C4-2B (cell line): ENCODE measurements around the gene TMEM175.

Experiments
- ZFX ChIP-seq: fragments of 450-650 bp; IDR thresholded peaks from 2 replicates; pipeline ENCODE4 v1.6.1; 2017
- TF ChIP-seq, protein P1 (sequence below): fragments of 450-650 bp; conservative IDR thresholded peaks from 2 replicates; pipeline ENCODE4 v1.5.1; 2017; ENCODE audit warnings: mild to moderate bottlenecking

DNA sequence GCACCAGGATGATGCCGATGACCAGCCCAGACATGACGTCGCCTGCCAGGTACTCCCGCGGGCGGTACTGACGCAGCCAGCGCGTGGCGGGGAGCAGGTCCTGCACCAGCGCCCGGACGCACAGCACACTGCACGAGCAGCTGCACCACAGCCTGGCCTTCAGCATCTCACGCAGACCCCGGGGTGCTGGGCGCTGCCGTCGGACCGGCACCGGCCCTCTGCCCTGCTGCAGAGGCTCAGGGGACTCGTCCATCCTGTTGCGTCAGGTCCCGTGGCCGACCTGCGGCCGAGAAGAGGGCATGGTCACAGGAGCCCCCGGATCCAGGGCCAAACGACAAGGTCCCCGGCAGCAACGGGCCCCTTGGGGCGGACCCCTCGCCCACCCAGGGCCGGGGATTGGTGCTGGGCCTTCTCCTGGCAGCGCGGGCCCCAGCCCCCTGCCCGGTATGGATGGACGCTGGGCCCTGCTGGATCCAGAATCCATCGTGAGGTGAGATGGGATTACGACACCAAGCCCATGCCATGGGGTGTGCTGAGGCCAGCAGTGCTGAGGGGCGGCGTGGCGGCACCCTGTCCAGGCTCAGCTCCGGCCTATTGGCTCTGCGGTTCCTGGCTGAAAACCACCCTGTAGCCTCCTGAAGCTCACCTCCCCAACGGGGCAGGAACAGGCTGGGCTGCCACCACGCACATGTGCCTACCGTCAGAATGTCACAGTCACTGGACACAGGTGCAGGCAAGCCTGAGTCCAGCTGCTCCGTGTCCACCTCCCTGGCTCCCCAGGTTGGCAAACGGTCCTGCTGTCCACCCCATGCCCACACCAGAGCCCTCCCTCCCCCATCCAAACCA, 59.4 kb downstream of the TMEM175 start:
- TF ChIP-seq ZFX, result no peak
- TF ChIP-seq, protein P1, sequence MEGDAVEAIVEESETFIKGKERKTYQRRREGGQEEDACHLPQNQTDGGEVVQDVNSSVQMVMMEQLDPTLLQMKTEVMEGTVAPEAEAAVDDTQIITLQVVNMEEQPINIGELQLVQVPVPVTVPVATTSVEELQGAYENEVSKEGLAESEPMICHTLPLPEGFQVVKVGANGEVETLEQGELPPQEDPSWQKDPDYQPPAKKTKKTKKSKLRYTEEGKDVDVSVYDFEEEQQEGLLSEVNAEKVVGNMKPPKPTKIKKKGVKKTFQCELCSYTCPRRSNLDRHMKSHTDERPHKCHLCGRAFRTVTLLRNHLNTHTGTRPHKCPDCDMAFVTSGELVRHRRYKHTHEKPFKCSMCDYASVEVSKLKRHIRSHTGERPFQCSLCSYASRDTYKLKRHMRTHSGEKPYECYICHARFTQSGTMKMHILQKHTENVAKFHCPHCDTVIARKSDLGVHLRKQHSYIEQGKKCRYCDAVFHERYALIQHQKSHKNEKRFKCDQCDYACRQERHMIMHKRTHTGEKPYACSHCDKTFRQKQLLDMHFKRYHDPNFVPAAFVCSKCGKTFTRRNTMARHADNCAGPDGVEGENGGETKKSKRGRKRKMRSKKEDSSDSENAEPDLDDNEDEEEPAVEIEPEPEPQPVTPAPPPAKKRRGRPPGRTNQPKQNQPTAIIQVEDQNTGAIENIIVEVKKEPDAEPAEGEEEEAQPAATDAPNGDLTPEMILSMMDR, result no peak
